Esophagus squamous epithelium (tissue), 5 donors: ENCODE measurements around the gene DTWD1. TPM values are rescaled to one million over a fixed set of nuclear protein-coding genes. Genes with fewer than 3 reads are reported as not detected.

Source experiments
- DNase-seq: peaks from one replicate; lab custom pipeline; 2025; lab: John Stamatoyannopoulos, UW
- H3K27ac ChIP-seq, 4 donors: fragments of 200-600 bp; sonication (generic); one replicate each; pipeline ENCODE4 v1.5.1; 2016 to 2019; ENCODE audit warnings: mild to moderate bottlenecking in 1 of 4
- H3K27me3 ChIP-seq, 4 donors: fragments of 200-600 bp; sonication (generic); 1 replicate in 3 of 4; 2 replicates in 1 of 4; pipeline versions ENCODE4 v1.5.1 to v1.6.0; 2017 to 2021; ENCODE audit warnings: antibody characterized with exemption in 1 of 4
- H3K36me3 ChIP-seq, 3 donors: fragments of 200-600 bp; sonication (generic); one replicate each; pipeline ENCODE4 v1.5.1; 2016 to 2019
- H3K4me1 ChIP-seq, 3 donors: fragments of 200-600 bp; sonication (generic); one replicate each; pipeline ENCODE4 v1.5.1; 2017 to 2019
- H3K4me3 ChIP-seq, 4 donors: fragments of 200-600 bp; sonication (generic); 1 replicate in 3 of 4; 2 replicates in 1 of 4; pipeline ENCODE4 v1.5.1; 2016 to 2019; ENCODE audit warnings: mild to moderate bottlenecking in 2 of 4, moderate library complexity in 1 of 4
- H3K9me3 ChIP-seq, 3 donors: fragments of 200-600 bp; sonication (generic); one replicate each; pipeline ENCODE4 v1.5.1; 2016 to 2019
- POLR2A ChIP-seq, 4 donors: fragments of 450-650 bp; IDR thresholded peaks; one replicate each; pipeline ENCODE4 v1.6.1; 2017; ENCODE audit warnings: antibody characterized with exemption in 4 of 4, mild to moderate bottlenecking in 4 of 4, moderate library complexity in 3 of 4
- WGBS, 2 donors: methylation state at CpG; one replicate each; pipeline ENCODE4 v1.1.5; 2018; 5-methylcytosine and 5-hydroxymethylcytosine counted together
- intact Hi-C: fragments of 100-400 bp; cut with DNase I; formaldehyde crosslinking; loops from one replicate; pipeline ENCODE4 v1.15.0; 2022
- total RNA-seq, 4 donors: library from RNA; depleted of rRNA; stranded (reverse); fragments of >200 nt; gene quantifications; one replicate each; pipeline ENCODE4 v1.1.0, GENCODE V29; 2016
- TF ChIP-seq, protein P1 (sequence below), 6 experiments: fragments of 450-650 bp in 4 of 6; fragments of 200-600 bp in 2 of 6; sonication (generic) in 2 of 6; IDR thresholded peaks; one replicate each; pipeline ENCODE4 v1.5.1; 2016 to 2019; ENCODE audit warnings: antibody characterized with exemption in 6 of 6, mild to moderate bottlenecking in 4 of 6, moderate library complexity in 4 of 6
- donor health status: DM: yes; HTN: yes; CAD: no.

The DTWD1 gene
- total RNA-seq, 4 donors from 2014 or later: 6.0 to 12.4 (median 11.6) TPM

DNA sequence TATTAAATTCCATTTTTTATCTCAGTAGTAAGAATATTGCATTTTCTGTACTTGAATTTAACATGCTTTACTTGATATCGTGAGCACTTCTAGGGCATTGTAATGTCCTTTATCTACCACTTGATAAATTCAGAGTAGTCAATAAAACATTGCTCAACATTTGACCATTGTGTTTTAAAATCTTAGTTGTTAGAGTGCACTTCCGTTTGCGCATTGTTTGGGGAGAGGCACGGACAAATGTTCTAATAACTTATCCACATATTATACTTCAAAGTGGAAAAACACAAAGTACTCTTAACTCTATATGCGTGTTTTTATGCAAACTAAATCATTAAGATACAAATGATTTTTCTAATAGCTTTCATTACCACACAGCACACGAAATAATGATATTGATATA, 649 bp upstream of the DTWD1 start:
- Histone ChIP-seq H3K27me3 (no peaks in the 10 kb centered on the region), H3K36me3 (peaks cover 0 to 7% (median 0%) of the 10 kb centered on the region in 3 donors), H3K4me3 (peak overlapping the region; percentile 77 to 90 (median 86)), H3K27ac (peak overlapping the region; percentile 88 to 96 (median 94)), H3K9me3 (peaks cover 0 to 5% (median 0%) of the 10 kb centered on the region in 3 donors), H3K4me1 (peaks cover 4 to 29% (median 9%) of the 10 kb centered on the region in 3 donors)
- DNase-seq: no peak
- TF ChIP-seq, protein P1, sequence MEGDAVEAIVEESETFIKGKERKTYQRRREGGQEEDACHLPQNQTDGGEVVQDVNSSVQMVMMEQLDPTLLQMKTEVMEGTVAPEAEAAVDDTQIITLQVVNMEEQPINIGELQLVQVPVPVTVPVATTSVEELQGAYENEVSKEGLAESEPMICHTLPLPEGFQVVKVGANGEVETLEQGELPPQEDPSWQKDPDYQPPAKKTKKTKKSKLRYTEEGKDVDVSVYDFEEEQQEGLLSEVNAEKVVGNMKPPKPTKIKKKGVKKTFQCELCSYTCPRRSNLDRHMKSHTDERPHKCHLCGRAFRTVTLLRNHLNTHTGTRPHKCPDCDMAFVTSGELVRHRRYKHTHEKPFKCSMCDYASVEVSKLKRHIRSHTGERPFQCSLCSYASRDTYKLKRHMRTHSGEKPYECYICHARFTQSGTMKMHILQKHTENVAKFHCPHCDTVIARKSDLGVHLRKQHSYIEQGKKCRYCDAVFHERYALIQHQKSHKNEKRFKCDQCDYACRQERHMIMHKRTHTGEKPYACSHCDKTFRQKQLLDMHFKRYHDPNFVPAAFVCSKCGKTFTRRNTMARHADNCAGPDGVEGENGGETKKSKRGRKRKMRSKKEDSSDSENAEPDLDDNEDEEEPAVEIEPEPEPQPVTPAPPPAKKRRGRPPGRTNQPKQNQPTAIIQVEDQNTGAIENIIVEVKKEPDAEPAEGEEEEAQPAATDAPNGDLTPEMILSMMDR (IDR thresholded peaks at IDR 0.05): peak in 4 of 6 experiments; percentile 16 to 51 (median 27)
- no peak for TF ChIP-seq POLR2A (IDR thresholded peaks at IDR 0.05)
- intact Hi-C loops: no loop called here
- 1 to 2% methylated on average over 6 of the region's 6 CpGs for WGBS, 2 donors

DNA sequence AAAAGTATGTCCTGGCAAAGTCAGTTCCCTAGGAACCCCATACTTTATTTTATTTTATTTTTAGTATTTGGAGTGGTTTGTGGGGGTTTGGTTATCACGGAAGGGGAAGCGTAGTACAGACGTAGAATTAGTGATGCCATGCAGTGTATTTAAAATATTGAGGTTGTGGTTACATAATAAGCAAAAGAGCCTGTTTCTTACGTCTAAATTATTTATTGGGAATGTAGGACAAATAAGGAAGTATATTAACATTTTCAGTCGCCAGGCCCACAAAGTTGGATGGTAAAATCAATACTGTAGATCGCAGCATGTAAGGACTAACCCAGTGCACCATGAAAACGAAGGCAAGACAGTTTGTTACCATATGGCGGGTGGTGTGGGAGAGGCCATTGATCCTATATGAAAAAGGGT, 558 bp downstream of the DTWD1 start:
- 4 to 9% methylated on average over 8 of the region's 8 CpGs for WGBS, 2 donors
- Histone ChIP-seq H3K36me3 (peaks cover 0 to 19% (median 6%) of the 10 kb centered on the region in 3 donors), H3K27me3 (no peaks in the 10 kb centered on the region), H3K4me3 (peak overlapping the region; percentile 77 to 90 (median 86)), H3K9me3 (peaks cover 0 to 13% (median 8%) of the 10 kb centered on the region in 3 donors), H3K4me1 (peaks cover 4 to 29% (median 9%) of the 10 kb centered on the region in 3 donors), H3K27ac (peak overlapping the region; percentile 88 to 96 (median 94))
- no peak for TF ChIP-seq POLR2A (IDR thresholded peaks at IDR 0.05)
- TF ChIP-seq, protein P1 (IDR thresholded peaks at IDR 0.05): no peak
- no peak for DNase-seq
- intact Hi-C loops: no loop called here

DNA sequence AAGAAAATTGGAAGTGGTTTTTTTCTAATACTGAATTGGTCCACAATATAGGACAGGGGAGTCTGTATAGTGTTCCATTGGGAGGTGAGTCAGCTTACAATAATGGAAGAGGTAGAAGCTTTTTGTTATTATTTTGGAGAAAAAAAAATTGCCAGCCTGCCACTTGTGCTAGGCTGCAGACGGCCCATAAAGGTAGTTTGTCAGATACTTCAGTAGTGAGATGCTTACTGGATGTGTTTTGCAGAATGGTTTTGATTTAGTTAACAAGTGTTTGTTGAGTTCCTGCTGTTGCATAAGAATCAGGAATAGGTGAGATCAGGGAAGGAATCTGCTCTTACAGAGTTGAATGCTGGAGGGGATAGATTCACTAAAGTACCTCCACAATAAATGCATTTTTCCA, 1.0 kb downstream of the DTWD1 start:
- DNase-seq: no peak
- Histone ChIP-seq H3K27ac (peak overlapping the region in 2 of 4 donors; percentile 94 to 95), H3K9me3 (peaks cover 0 to 13% (median 8%) of the 10 kb centered on the region in 3 donors), H3K4me3 (peak overlapping the region; percentile 77 to 90 (median 86)), H3K36me3 (peaks cover 0 to 23% (median 6%) of the 10 kb centered on the region in 3 donors), H3K4me1 (peaks cover 4 to 32% (median 9%) of the 10 kb centered on the region in 3 donors), H3K27me3 (no peaks in the 10 kb centered on the region)
- intact Hi-C loops: no loop called here
- no peak for TF ChIP-seq POLR2A (IDR thresholded peaks at IDR 0.05)
- TF ChIP-seq, protein P1 (IDR thresholded peaks at IDR 0.05): no peak
- 9 to 46% methylated on average over 1 of the region's 1 CpG for WGBS, 2 donors

DNA sequence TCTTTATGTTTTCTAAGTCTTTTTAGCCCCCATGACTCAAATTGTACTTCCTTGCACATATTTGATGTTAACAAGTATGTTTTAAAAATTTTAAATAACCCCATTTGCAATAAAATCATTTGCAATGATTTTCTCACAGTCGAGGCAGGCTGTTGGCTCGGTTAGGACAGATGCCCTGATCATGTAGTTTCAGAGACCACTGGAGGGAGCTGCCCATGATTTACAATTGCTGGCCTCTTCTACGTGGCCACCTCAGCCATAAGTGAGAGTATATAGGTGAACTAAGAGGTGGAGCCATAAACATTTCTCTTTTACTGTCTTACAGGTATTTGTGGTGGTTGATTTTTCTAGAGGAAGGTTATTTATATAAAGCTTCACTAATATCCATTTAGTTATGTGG, 1.7 kb downstream of the DTWD1 start:
- TF ChIP-seq, protein P1 (IDR thresholded peaks at IDR 0.05): no peak
- WGBS, 2 donors: 72 to 87% methylated on average over 3 of the region's 3 CpGs
- Histone ChIP-seq H3K27me3 (no peaks in the 10 kb centered on the region), H3K4me3 (peak overlapping the region in 1 of 4 donors; percentile 88), H3K4me1 (peaks cover 4 to 39% (median 9%) of the 10 kb centered on the region in 3 donors), H3K27ac (no peak overlapping the region), H3K9me3 (peaks cover 0 to 13% (median 8%) of the 10 kb centered on the region in 3 donors), H3K36me3 (peaks cover 0 to 30% (median 6%) of the 10 kb centered on the region in 3 donors)
- DNase-seq: no peak
- intact Hi-C loops: no loop called here

DNA sequence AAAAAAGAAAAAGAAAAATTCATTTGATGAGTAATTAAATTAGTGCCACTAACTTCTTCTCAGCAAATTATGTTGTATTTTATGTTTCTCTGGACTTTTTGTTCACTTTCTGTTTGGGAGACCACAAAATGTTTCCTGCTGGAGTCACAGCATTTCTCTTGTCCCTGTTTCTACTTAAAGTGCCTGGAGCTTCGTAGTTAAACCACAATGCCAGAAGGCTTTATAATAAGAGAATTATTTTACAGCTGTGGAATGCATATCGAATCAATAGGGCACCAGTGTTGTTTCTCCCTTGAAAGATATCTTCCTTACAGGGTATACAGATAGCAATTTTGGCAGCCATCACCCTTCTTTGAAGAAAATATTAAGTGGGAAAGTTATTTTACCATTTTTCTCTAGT, 3.2 kb downstream of the DTWD1 start:
- 58 to 80% methylated on average over 2 of the region's 2 CpGs for WGBS, 2 donors
- Histone ChIP-seq H3K4me3 (peak overlapping the region in 1 of 4 donors; percentile 3), H3K9me3 (peaks cover 0 to 13% (median 8%) of the 10 kb centered on the region in 3 donors), H3K27me3 (no peaks in the 10 kb centered on the region), H3K27ac (no peak overlapping the region), H3K4me1 (peaks cover 4 to 45% (median 9%) of the 10 kb centered on the region in 3 donors), H3K36me3 (peaks cover 0 to 44% (median 6%) of the 10 kb centered on the region in 3 donors)
- intact Hi-C loops: no loop called here
- DNase-seq: no peak
- no peak for TF ChIP-seq POLR2A (IDR thresholded peaks at IDR 0.05)
- TF ChIP-seq, protein P1 (IDR thresholded peaks at IDR 0.05): no peak
